HepG2 (cell line): ENCODE measurements around the gene DPP8. TPM values are rescaled to one million over a fixed set of nuclear protein-coding genes. Genes with fewer than 3 reads are reported as not detected.

Source experiments
- AHR ChIP-seq: IDR thresholded peaks from 2 replicates; pipeline ENCODE4 v1.6.1; 2018; ENCODE audit warnings: missing genetic modification reagents, missing compliant biosample characterization
- ARNTL ChIP-seq: sonication (generic); formaldehyde crosslinking; IDR thresholded peaks from 2 replicates; pipeline ENCODE4 v1.4.0; 2020; ENCODE audit warnings: mild to moderate bottlenecking, missing genetic modification reagents
- EP300 ChIP-seq, 3 experiments: sonication (generic) in 1 of 3; formaldehyde crosslinking in 1 of 3; IDR thresholded peaks; 2 replicates each; pipeline versions ENCODE4 v1.5.1 to v1.6.1; 2011 to 2020; ENCODE audit warnings: low read depth in 2 of 3, low read length in 2 of 3, borderline replicate concordance in 1 of 3, improper control_type of control experiment in 1 of 3, mild to moderate bottlenecking in 1 of 3, missing genetic modification reagents in 1 of 3, moderate library complexity in 1 of 3
- GATA4 ChIP-seq: sonication (generic); IDR thresholded peaks from 2 replicates; pipeline ENCODE4 v1.6.1; 2016; ENCODE audit warnings: antibody characterized with exemption, low read depth, borderline replicate concordance
- LCORL ChIP-seq, 2 experiments: fragments of 450-650 bp in 1 of 2; sonication (generic) in 1 of 2; formaldehyde crosslinking in 1 of 2; IDR thresholded peaks; 2 replicates each; pipeline versions ENCODE4 v1.5.0 to v1.6.1; 2017 to 2020; ENCODE audit warnings: antibody characterized with exemption in 1 of 2, missing genetic modification reagents in 1 of 2
- MYNN ChIP-seq: sonication (generic); formaldehyde crosslinking; IDR thresholded peaks from 2 replicates; pipeline ENCODE4 v1.4.0; 2020; ENCODE audit warnings: mild to moderate bottlenecking, low read depth, missing genetic modification reagents
- NFRKB ChIP-seq: fragments of 450-650 bp; IDR thresholded peaks from 2 replicates; pipeline ENCODE4 v1.6.1; 2017
- SETDB1 ChIP-seq: sonication (generic); formaldehyde crosslinking; IDR thresholded peaks from 2 replicates; pipeline ENCODE4 v1.5.1; 2020; ENCODE audit warnings: missing genetic modification reagents, mild to moderate bottlenecking, borderline replicate concordance
- SIN3B ChIP-seq: fragments of 150-350 bp; IDR thresholded peaks from 2 replicates; pipeline ENCODE4 v1.6.1; 2014; ENCODE audit warnings: low read length
- ZBTB38 ChIP-seq: sonication (generic); formaldehyde crosslinking; IDR thresholded peaks from 2 replicates; pipeline ENCODE4 v1.5.1; 2020; ENCODE audit warnings: mild to moderate bottlenecking, missing genetic modification reagents
- ZMYM4 ChIP-seq: sonication (generic); formaldehyde crosslinking; IDR thresholded peaks from 2 replicates; pipeline ENCODE4 v1.8.1; 2023; ENCODE audit warnings: mild to moderate bottlenecking, missing genetic modification reagents
- ZNF274 ChIP-seq: sonication (generic); formaldehyde crosslinking; IDR thresholded peaks from 2 replicates; pipeline ENCODE4 v1.5.1; 2020; ENCODE audit warnings: mild to moderate bottlenecking, missing genetic modification reagents
- ZNF446 ChIP-seq: sonication (generic); formaldehyde crosslinking; IDR thresholded peaks from 2 replicates; pipeline ENCODE4 v1.5.0; 2020; ENCODE audit warnings: mild to moderate bottlenecking, missing genetic modification reagents
- ZNF891 ChIP-seq: sonication (generic); formaldehyde crosslinking; IDR thresholded peaks from 2 replicates; pipeline ENCODE4 v1.5.0; 2020; ENCODE audit warnings: mild to moderate bottlenecking, missing genetic modification reagents
- polyA plus RNA-seq, 8 experiments: library from polyadenylated mRNA; depleted of rRNA in 3 of 8; stranded (reverse) in 7 of 8; unstranded in 1 of 8; fragments of >200 nt; fragmentation: Illumina TruSeq in 4 of 8; extraction: Trizol in 4 of 8; gene quantifications; 2 replicates each; pipeline versions ENCODE4 v1.2.1 to v1.2.3, GENCODE V29; 2011 to 2016; ENCODE audit warnings: low read depth in 4 of 8, missing spikeins in 1 of 8, mixed read lengths in 1 of 8; ENCODE audit not compliant: insufficient read depth in 1 of 8
- total RNA-seq, 5 experiments: library from RNA; depleted of rRNA; stranded (reverse); fragments of >200 nt; fragmentation: Illumina TruSeq; extraction: Trizol; gene quantifications; 2 replicates each; pipeline ENCODE4 v1.2.3, GENCODE V29; 2016; ENCODE audit warnings: low read depth in 1 of 5
- TF ChIP-seq, protein P1 (sequence below): sonication (generic); formaldehyde crosslinking; IDR thresholded peaks from 2 replicates; pipeline ENCODE4 v1.4.0; 2020; ENCODE audit warnings: missing genetic modification reagents; ENCODE audit errors: not compliant biosample characterization
- TF ChIP-seq, protein P2 (sequence below): IDR thresholded peaks from 2 replicates; pipeline ENCODE4 v1.4.0; 2020; ENCODE audit warnings: mild to moderate bottlenecking, missing genetic modification reagents
- TF ChIP-seq, protein P3 (sequence below), 2 experiments: IDR thresholded peaks; 2 replicates each; pipeline ENCODE4 v1.6.1; 2011 to 2012; ENCODE audit warnings: low read length in 2 of 2, borderline replicate concordance in 1 of 2, low read depth in 1 of 2, mild to moderate bottlenecking in 1 of 2, moderate library complexity in 1 of 2
- TF ChIP-seq, protein P4 (sequence below): sonication (generic); formaldehyde crosslinking; IDR thresholded peaks from 2 replicates; pipeline ENCODE4 v1.4.0; 2020; ENCODE audit warnings: mild to moderate bottlenecking, low read depth, missing genetic modification reagents

Gene DPP8
- total and polyA plus RNA-seq, 2 of the 13 experiments (the other 11 are each of a cell fraction or from before 2014, with no cell fraction given) = 18.0 to 26.3 TPM

DNA sequence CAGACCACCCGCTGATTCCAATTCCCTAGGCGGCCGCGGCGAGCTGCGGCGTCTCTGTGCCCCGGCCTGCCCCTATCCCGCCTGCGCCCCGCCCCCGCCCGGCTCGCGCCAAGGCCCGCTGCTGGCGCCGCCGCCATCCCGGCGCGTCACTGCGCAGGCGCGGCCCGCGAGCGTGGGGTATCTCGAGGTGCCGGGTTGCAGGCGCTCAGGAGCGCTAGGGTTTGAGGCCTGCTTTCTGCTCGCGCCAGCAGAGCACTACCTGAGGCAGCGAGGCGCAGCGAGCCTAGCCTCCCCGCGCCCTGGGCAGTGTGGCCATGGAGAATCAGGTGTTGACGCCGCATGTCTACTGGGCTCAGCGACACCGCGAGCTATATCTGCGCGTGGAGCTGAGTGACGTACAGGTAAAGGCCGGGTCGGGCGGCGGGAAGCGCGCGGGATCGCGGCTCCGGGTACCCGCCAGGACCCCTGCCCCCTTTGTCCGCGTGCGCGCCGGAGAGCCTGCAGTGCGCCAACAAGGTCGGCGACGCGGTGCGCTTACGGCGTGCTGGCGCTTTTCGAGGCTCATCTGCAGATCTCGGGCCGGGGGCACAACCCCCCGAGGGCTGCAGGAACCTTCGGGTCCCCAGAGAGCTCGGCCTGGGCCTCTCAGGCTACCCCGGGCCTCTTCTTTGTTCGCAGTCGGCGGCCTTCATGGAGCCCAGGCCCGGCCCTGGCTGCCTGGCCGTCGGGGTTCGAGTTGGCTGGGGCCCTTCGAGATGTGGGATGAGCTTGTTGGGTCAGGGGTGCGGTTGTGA lies 13.0 kb upstream of the DPP8 start, which contains the start of gene HACD3 (continued):
- TF ChIP-seq, protein P1, sequence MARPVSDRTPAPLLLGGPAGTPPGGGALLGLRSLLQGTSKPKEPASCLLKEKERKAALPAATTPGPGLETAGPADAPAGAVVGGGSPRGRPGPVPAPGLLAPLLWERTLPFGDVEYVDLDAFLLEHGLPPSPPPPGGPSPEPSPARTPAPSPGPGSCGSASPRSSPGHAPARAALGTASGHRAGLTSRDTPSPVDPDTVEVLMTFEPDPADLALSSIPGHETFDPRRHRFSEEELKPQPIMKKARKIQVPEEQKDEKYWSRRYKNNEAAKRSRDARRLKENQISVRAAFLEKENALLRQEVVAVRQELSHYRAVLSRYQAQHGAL (CRISPR knock-in tag) = peak; percentile 71
- TF ChIP-seq LCORL (IDR thresholded peaks at IDR 0.05) (no peak), LCORL (CRISPR knock-in tag; IDR thresholded peaks at IDR 0.05) (no peak), ARNTL (CRISPR knock-in tag) (peak; percentile 79; the same call in 1 of the 2 replicates), GATA4 (no peak), NFRKB (no peak), SIN3B (no peak), SETDB1 (no peak), ZNF446 (peak; percentile 95), ZNF274 (no peak), EP300 (IDR thresholded peaks at IDR 0.05; ENCODE audit: low read depth in 2 of 2, low read length in 2 of 2) (no peak), EP300 (CRISPR knock-in tag; IDR thresholded peaks at IDR 0.05; ENCODE audit: borderline replicate concordance) (peak; percentile 28; the same call in 1 of the 2 replicates), ZBTB38 (CRISPR knock-in tag) (peak; percentile 88; the same call in 1 of the 2 replicates), ZMYM4 (CRISPR knock-in tag) (peak; percentile 48), AHR (CRISPR knock-in tag) (peak; percentile 89; the same call in 1 of the 2 replicates), MYNN (peak; percentile 37; the same call in 1 of the 2 replicates), ZNF891 (peak; percentile 98)
- TF ChIP-seq, protein P2, sequence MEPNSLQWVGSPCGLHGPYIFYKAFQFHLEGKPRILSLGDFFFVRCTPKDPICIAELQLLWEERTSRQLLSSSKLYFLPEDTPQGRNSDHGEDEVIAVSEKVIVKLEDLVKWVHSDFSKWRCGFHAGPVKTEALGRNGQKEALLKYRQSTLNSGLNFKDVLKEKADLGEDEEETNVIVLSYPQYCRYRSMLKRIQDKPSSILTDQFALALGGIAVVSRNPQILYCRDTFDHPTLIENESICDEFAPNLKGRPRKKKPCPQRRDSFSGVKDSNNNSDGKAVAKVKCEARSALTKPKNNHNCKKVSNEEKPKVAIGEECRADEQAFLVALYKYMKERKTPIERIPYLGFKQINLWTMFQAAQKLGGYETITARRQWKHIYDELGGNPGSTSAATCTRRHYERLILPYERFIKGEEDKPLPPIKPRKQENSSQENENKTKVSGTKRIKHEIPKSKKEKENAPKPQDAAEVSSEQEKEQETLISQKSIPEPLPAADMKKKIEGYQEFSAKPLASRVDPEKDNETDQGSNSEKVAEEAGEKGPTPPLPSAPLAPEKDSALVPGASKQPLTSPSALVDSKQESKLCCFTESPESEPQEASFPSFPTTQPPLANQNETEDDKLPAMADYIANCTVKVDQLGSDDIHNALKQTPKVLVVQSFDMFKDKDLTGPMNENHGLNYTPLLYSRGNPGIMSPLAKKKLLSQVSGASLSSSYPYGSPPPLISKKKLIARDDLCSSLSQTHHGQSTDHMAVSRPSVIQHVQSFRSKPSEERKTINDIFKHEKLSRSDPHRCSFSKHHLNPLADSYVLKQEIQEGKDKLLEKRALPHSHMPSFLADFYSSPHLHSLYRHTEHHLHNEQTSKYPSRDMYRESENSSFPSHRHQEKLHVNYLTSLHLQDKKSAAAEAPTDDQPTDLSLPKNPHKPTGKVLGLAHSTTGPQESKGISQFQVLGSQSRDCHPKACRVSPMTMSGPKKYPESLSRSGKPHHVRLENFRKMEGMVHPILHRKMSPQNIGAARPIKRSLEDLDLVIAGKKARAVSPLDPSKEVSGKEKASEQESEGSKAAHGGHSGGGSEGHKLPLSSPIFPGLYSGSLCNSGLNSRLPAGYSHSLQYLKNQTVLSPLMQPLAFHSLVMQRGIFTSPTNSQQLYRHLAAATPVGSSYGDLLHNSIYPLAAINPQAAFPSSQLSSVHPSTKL (CRISPR knock-in tag) = peak; percentile 45; the same call in 1 of the 2 replicates
- TF ChIP-seq, protein P3, sequence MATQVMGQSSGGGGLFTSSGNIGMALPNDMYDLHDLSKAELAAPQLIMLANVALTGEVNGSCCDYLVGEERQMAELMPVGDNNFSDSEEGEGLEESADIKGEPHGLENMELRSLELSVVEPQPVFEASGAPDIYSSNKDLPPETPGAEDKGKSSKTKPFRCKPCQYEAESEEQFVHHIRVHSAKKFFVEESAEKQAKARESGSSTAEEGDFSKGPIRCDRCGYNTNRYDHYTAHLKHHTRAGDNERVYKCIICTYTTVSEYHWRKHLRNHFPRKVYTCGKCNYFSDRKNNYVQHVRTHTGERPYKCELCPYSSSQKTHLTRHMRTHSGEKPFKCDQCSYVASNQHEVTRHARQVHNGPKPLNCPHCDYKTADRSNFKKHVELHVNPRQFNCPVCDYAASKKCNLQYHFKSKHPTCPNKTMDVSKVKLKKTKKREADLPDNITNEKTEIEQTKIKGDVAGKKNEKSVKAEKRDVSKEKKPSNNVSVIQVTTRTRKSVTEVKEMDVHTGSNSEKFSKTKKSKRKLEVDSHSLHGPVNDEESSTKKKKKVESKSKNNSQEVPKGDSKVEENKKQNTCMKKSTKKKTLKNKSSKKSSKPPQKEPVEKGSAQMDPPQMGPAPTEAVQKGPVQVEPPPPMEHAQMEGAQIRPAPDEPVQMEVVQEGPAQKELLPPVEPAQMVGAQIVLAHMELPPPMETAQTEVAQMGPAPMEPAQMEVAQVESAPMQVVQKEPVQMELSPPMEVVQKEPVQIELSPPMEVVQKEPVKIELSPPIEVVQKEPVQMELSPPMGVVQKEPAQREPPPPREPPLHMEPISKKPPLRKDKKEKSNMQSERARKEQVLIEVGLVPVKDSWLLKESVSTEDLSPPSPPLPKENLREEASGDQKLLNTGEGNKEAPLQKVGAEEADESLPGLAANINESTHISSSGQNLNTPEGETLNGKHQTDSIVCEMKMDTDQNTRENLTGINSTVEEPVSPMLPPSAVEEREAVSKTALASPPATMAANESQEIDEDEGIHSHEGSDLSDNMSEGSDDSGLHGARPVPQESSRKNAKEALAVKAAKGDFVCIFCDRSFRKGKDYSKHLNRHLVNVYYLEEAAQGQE (IDR thresholded peaks at IDR 0.05; ENCODE audit: borderline replicate concordance in 1 of 2, low read depth in 1 of 2, low read length in 2 of 2) = no peak
- TF ChIP-seq, protein P4, sequence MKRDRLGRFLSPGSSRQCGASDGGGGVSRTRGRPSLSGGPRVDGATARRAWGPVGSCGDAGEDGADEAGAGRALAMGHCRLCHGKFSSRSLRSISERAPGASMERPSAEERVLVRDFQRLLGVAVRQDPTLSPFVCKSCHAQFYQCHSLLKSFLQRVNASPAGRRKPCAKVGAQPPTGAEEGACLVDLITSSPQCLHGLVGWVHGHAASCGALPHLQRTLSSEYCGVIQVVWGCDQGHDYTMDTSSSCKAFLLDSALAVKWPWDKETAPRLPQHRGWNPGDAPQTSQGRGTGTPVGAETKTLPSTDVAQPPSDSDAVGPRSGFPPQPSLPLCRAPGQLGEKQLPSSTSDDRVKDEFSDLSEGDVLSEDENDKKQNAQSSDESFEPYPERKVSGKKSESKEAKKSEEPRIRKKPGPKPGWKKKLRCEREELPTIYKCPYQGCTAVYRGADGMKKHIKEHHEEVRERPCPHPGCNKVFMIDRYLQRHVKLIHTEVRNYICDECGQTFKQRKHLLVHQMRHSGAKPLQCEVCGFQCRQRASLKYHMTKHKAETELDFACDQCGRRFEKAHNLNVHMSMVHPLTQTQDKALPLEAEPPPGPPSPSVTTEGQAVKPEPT (CRISPR knock-in tag) = peak; percentile 84
